IPS-18c (cell line): ENCODE data around the gene CAMK2D.

Source experiments
- H3K4me3 ChIP-seq: 2 replicates; pipeline ENCODE4 v1.7.0; 2013; ENCODE audit warnings: low read depth, mild to moderate bottlenecking, low read length, moderate library complexity; ENCODE audit not compliant: insufficient read depth
- H3K9me3 ChIP-seq: one replicate; pipeline ENCODE4 v1.6.1; 2013; ENCODE audit warnings: mild to moderate bottlenecking, low read length, moderate library complexity; ENCODE audit not compliant: control insufficient read depth, insufficient read depth

Gene CAMK2D

GRCh38 chr4:113555868-113556267, 205.7 kb downstream of the CAMK2D start:
- Histone ChIP-seq H3K9me3 (no peaks in the 10 kb centered on the region), H3K4me3 (no peak overlapping the region)

GRCh38 chr4:113553082-113553481, 208.5 kb downstream of the CAMK2D start:
- H3K9me3 ChIP-seq: no peaks in the 10 kb centered on the region

DNA sequence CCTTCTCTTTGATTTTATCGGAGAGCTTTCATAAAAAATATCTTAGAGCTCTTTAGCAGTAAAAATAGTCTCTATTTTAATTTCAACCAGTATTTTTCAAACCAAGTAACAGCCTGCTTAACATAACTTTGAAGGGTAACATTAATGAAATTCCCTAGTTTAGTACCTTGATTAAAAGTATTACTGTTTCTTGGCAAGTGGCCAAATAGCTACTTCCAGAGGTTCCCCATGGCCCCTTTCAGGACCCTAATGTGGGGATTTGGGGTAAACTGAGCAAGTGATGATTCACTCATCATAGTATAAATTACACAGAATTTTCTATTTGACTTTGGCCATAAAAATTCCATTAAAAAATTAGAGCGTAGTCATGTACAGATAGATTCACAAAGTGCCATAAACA, 211.0 kb downstream of the CAMK2D start:
- H3K4me3 ChIP-seq: no peak overlapping the region
- no peaks in the 10 kb centered on the region for H3K9me3 ChIP-seq

More at GRCh38 chr4:113553082-113553481, 208.5 kb downstream of the CAMK2D start:
- H3K4me3 ChIP-seq: no peak overlapping the region

DNA sequence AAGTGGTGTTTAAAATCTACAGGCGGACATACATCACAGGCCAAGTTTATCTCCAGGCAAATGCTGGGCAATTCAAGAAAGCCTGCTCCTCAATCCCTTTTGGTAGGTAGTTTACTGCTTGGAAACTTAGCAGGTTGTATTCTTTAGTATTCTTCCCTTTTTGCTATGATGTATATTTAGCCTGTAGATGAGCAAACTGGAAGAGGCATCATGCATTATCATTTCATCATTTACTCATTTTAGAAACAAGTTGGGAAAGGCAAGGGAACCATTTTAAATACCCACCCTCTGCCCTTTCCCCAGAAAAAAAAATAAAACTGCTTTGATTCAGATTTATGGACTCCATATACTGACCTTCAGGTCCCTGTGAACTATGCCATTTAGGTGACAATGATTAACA, 213.2 kb downstream of the CAMK2D start:
- Histone ChIP-seq H3K4me3 (no peak overlapping the region), H3K9me3 (no peaks in the 10 kb centered on the region)

GRCh38 chr4:113547487-113548042, 214.0 kb downstream of the CAMK2D start:
- no peaks in the 10 kb centered on the region for H3K9me3 ChIP-seq
- H3K4me3 ChIP-seq: no peak overlapping the region

DNA sequence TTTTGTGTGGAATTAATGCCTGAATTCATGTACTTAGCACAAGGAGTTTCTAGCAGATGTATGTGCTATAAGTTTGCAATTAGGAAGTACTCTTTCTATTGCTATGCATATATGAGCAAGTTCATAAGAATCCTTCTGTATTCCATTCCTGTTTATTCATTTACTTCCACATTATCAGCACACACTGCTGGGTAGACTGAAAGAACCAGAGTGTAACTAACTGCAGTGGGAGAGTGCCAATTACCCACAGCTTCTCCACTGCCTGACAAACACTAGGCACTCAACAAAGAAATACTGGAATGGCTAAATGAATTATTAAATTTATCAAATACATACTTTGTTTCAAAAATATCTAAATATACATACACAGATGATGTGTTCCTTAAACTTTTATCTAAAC, 219.6 kb downstream of the CAMK2D start:
- H3K9me3 ChIP-seq: no peaks in the 10 kb centered on the region
- no peak overlapping the region for H3K4me3 ChIP-seq

DNA sequence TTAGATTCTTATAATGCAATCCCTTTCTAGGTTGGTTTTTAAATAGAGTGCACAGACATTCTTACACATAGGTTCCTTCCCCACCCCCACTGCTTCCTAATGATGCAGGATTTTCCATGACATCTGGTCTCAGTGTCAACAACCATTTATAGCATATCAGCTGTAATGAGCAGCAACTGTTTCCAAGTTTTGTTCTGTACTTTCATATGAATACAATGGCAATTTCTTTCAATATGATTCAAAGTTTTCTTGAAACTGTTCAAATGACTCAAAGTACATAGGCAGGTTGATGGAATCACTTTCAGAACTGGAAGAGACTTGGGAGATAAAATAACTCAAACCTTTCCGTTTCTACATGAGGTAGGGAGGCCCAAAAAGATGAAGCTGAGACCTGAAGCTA, 220.7 kb downstream of the CAMK2D start:
- Histone ChIP-seq H3K4me3 (no peak overlapping the region), H3K9me3 (no peaks in the 10 kb centered on the region)

- no peak overlapping the region for H3K4me3 ChIP-seq
- no peaks in the 10 kb centered on the region for H3K9me3 ChIP-seq
These were observed 222.1 kb downstream of the CAMK2D start for GRCh38 chr4:113539408-113539807.

DNA sequence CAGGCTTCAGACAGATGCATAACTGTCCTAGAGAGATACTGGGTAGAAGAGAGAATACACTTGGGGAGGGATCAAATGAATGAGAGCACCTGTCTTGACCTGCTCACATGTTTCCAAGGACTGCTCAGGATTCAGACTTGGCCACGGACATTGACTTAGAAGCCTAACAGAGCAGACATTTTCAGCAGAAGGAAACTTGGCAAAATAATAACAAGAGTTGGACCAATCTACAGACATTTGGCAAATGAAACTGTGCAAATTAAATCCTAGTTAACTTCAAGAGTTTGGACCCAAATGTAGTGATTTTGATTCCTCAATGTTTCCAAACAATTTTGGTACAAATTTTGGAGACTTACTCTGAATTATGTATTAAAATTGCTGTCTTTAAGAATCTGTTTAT, 223.9 kb downstream of the CAMK2D start:
- no peaks in the 10 kb centered on the region for H3K9me3 ChIP-seq

DNA sequence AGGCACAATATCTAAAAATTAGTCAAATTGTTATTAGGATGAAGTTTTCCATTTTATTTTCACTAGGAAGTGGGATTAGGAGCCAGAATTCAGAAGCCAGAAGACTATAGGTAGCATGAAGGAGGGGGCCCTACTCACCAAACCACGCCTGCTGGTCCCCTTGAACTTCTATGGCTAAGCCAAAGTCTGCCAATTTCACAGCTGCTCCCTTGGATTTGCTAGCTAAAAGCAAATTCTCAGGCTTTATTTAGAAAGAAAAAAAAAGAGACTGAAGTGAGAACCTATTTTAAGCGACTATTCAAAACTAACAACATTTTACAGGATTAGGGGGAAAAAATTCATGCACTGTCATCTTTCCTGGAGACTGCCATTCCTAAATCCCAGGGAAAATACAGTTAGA, 224.3 kb downstream of the CAMK2D start:
- H3K4me3 ChIP-seq: no peak overlapping the region
- no peaks in the 10 kb centered on the region for H3K9me3 ChIP-seq

More for the DNA sequence above, 223.9 kb downstream of the CAMK2D start:
- no peak overlapping the region for H3K4me3 ChIP-seq

DNA sequence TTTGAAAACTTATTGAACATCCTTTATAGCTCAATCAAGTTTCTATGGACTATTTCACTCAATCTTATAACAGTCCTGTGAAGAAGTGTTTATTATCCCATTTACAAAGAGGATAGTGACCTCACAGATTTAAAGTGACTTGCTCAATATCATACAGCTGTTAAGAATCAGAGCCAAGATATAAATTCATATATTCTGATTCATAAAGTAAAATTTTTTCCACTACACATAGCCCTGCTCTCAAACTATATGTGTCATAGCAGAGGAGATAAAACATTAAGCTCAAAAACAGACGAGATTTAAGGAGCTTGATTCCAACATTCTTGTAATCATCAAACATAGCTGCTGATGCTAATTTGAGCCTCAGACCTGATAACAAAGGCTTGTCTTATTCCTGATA, 226.8 kb downstream of the CAMK2D start:
- Histone ChIP-seq H3K9me3 (no peaks in the 10 kb centered on the region), H3K4me3 (no peak overlapping the region)

DNA sequence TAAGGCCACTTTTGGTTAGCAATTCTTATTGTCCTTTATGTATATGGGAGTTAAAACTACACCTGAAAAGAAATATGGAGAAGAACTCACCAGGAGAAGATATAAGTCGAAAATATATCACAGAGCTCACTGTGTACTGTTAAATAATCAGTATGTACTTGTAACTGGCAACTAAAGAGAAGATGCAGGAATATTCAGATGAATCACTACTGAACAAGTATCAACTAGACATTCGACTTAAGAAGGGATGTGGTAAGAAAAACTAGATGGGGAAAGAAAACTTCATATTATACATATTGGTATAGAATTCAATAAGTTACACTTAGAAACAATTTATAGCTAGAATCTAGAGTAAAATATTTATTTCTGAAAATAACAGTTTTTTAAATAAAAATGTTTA, 230.0 kb downstream of the CAMK2D start:
- Histone ChIP-seq H3K4me3 (no peak overlapping the region), H3K9me3 (no peaks in the 10 kb centered on the region)

- H3K4me3 ChIP-seq: no peak overlapping the region
- no peaks in the 10 kb centered on the region for H3K9me3 ChIP-seq
These were observed 233.1 kb downstream of the CAMK2D start for GRCh38 chr4:113528395-113528794.

GRCh38 chr4:113525521-113525920, 236.0 kb downstream of the CAMK2D start:
- no peak overlapping the region for H3K4me3 ChIP-seq
- H3K9me3 ChIP-seq: no peaks in the 10 kb centered on the region

GRCh38 chr4:113524505-113525186, 236.9 kb downstream of the CAMK2D start:
- Histone ChIP-seq H3K9me3 (no peaks in the 10 kb centered on the region), H3K4me3 (no peak overlapping the region)

DNA sequence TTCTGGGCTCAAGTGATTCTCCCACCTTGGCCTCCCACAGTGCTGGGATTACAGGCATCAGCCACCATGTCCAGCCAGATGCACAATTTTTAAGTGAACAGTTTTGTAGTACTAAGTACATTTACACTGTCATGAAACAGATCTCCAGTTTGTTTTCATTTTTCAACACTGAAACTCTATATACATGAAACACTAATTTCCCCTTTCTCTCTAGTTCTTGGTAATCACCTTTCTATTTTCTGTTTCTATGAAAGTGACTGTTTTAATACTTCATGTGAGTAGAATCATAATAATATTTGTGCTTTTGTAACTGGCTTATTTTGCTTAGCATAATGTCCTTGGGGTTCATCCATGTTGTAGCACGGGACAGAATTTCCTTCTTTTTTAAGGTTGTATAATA, 237.4 kb downstream of the CAMK2D start:
- no peaks in the 10 kb centered on the region for H3K9me3 ChIP-seq
- H3K4me3 ChIP-seq: no peak overlapping the region

- Histone ChIP-seq H3K9me3 (no peaks in the 10 kb centered on the region), H3K4me3 (no peak overlapping the region)
These were observed 239.1 kb downstream of the CAMK2D start for GRCh38 chr4:113522433-113522832.

GRCh38 chr4:113513382-113513781, 248.2 kb downstream of the CAMK2D start:
- Histone ChIP-seq H3K9me3 (no peaks in the 10 kb centered on the region), H3K4me3 (no peak overlapping the region)

DNA sequence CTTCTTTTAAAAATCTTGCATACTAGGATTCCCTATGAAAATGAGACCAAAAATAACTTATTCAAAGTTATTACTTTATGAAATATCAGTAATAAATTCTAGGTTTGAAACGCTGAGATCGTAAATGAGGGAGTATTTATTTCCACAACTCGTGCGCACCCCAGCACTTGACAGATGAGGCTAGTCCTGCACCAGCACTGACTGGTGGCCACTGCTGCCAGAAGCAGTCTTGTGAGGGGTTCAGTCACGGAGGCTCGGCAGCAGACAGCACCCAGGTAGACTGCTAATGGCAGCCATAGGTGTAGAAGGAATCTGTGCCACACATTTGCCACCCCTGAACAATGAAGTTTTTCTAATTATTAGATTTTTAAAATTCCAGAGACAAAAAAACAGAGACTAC, 248.7 kb downstream of the CAMK2D start:
- no peaks in the 10 kb centered on the region for H3K9me3 ChIP-seq
- H3K4me3 ChIP-seq: no peak overlapping the region
